RWPE2 (cell line): ENCODE measurements around the gene PMEPA1.
A peak's percentile ranks its signal among the peaks of the same experiment; 100 is the strongest.

Source experiments
- ATAC-seq: fragments of 200-7000 bp; cut with Tn5 transposase; 3 replicates; pipeline ENCODE4 v1.9.1; 2021; ENCODE audit warnings: low read depth
- DNase-seq: peaks from one replicate; pipeline ENCODE4 v3.0.0-alpha.2; 2020; ENCODE audit warnings: low spot score
- H3K27ac ChIP-seq: fragments of 450-650 bp; 2 replicates; pipeline ENCODE4 v1.5.1; 2017; ENCODE audit warnings: mild to moderate bottlenecking; ENCODE audit not compliant: poor library complexity, severe bottlenecking
- H3K27me3 ChIP-seq: fragments of 250-450 bp; sonication (Bioruptor Pico); 2 replicates; pipeline ENCODE4 v1.5.1; 2021; ENCODE audit warnings: mild to moderate bottlenecking, moderate library complexity; ENCODE audit not compliant: insufficient read depth, poor library complexity, severe bottlenecking
- H3K36me3 ChIP-seq: fragments of 250-450 bp; sonication (Bioruptor Pico); 2 replicates; pipeline ENCODE4 v1.5.1; 2020; ENCODE audit warnings: low read depth, mild to moderate bottlenecking, moderate library complexity
- H3K4me1 ChIP-seq: fragments of 250-450 bp; sonication (Bioruptor Pico); 2 replicates; pipeline ENCODE4 v1.5.1; 2021; ENCODE audit warnings: mild to moderate bottlenecking, moderate library complexity; ENCODE audit not compliant: insufficient read depth, poor library complexity, severe bottlenecking
- H3K4me3 ChIP-seq: fragments of 250-450 bp; sonication (Bioruptor Pico); 2 replicates; pipeline ENCODE4 v1.5.1; 2021; ENCODE audit warnings: mild to moderate bottlenecking, moderate library complexity; ENCODE audit not compliant: severe bottlenecking
- H3K9me3 ChIP-seq: fragments of 250-450 bp; sonication (Bioruptor Pico); 2 replicates; pipeline ENCODE4 v1.5.1; 2021; ENCODE audit warnings: mild to moderate bottlenecking, moderate library complexity; ENCODE audit not compliant: severe bottlenecking
- CTCF ChIP-seq: fragments of 450-650 bp; IDR thresholded peaks from one replicate; pipeline ENCODE4 v1.5.1; 2017; ENCODE audit warnings: mild to moderate bottlenecking, moderate library complexity; ENCODE audit not compliant: poor library complexity, severe bottlenecking

Gene PMEPA1

DNA sequence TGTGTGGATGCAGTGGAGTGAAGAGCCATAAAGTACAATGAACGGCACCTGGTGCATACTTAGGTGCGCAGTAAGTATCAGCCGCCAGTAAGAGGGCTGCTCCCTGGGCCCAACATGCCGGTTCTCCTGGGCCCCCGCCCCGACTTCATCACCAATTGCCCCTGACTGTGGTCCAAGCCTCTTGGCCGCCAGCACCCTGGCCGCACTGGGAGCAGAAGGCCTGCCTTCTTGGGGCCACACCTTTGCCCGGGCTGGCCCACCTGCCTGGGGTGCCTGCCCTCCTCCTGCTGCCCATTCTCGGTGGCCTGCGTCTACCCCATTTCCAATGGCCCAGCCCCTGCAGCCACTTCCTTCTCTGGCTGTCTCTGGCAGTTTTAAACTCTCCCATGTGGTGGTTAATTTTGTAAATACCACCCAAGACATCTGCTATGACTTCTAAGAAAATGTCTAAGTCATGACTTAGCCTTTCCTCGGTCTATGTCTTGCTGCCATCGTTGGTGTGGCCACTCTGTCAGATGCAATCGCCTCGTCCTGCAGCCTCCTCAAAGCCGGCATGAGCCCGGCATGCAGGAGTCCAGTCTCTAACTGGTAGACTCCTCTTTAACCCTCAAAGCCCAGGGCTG lies 36.8 kb downstream of the PMEPA1 start:
- no peak for ATAC-seq
- H3K36me3 ChIP-seq = peaks cover 86% of the 10 kb centered on the region
- DNase-seq = no peak
- TF ChIP-seq CTCF = no peak
- peaks cover 25% of the 10 kb centered on the region for H3K4me1 ChIP-seq
- no peaks in the 10 kb centered on the region for H3K27me3 ChIP-seq
- no peak overlapping the region for H3K4me3 ChIP-seq
- no peaks in the 10 kb centered on the region for H3K9me3 ChIP-seq
- H3K27ac ChIP-seq = peak overlapping the region; percentile 16

- DNase-seq = no peak
- Histone ChIP-seq H3K4me1 (peaks cover 25% of the 10 kb centered on the region), H3K27me3 (no peaks in the 10 kb centered on the region), H3K27ac (peak overlapping the region; percentile 28), H3K9me3 (no peaks in the 10 kb centered on the region), H3K4me3 (no peak overlapping the region), H3K36me3 (peaks cover 86% of the 10 kb centered on the region)
- no peak for TF ChIP-seq CTCF
- ATAC-seq = no peak
Measured at GRCh38 chr20:57672164-57672563, 37.7 kb downstream of the PMEPA1 start.

- DNase-seq = no peak
- H3K4me1 ChIP-seq = peaks cover 25% of the 10 kb centered on the region
- H3K36me3 ChIP-seq = peaks cover 86% of the 10 kb centered on the region
- no peak overlapping the region for H3K4me3 ChIP-seq
- peak; percentile 44 for TF ChIP-seq CTCF
- peak overlapping the region; percentile 28 for H3K27ac ChIP-seq
- H3K27me3 ChIP-seq = no peaks in the 10 kb centered on the region
- ATAC-seq = peak; percentile 13; the same call in 2 of the 3 replicates
- no peaks in the 10 kb centered on the region for H3K9me3 ChIP-seq
Measured at GRCh38 chr20:57671662-57672061, 38.2 kb downstream of the PMEPA1 start.

GRCh38 chr20:57671072-57671391 lies 38.8 kb downstream of the PMEPA1 start:
- DNase-seq (no peak), ATAC-seq (no peak)
- Histone ChIP-seq H3K4me3 (no peak overlapping the region), H3K36me3 (peaks cover 86% of the 10 kb centered on the region), H3K9me3 (no peaks in the 10 kb centered on the region), H3K4me1 (peaks cover 25% of the 10 kb centered on the region), H3K27me3 (no peaks in the 10 kb centered on the region), H3K27ac (peak overlapping the region; percentile 28)
- TF ChIP-seq CTCF = no peak

- TF ChIP-seq CTCF = no peak
- Histone ChIP-seq H3K4me1 (peaks cover 21% of the 10 kb centered on the region), H3K4me3 (no peak overlapping the region), H3K27ac (peak overlapping the region; percentile 28), H3K27me3 (no peaks in the 10 kb centered on the region), H3K36me3 (peaks cover 86% of the 10 kb centered on the region), H3K9me3 (no peaks in the 10 kb centered on the region)
- ATAC-seq (no peak), DNase-seq (no peak)
Measured at GRCh38 chr20:57670288-57671071, 39.3 kb downstream of the PMEPA1 start.
